Gastroesophageal sphincter (tissue), 3 donors: ENCODE data around the gene STK33.

Source experiments
- CTCF ChIP-seq, 4 experiments: fragments of 200-600 bp in 2 of 4; fragments of 450-650 bp in 2 of 4; sonication (generic) in 1 of 4; IDR thresholded peaks; one replicate each; pipeline ENCODE4 v1.5.1; 2017 to 2019; ENCODE audit warnings: antibody characterized with exemption in 4 of 4, mild to moderate bottlenecking in 2 of 4, moderate library complexity in 2 of 4
- EP300 ChIP-seq: sonication (generic); formaldehyde crosslinking; IDR thresholded peaks from one replicate; pipeline ENCODE4 v1.6.1; 2017; ENCODE audit warnings: antibody characterized with exemption, mild to moderate bottlenecking
- POLR2A ChIP-seq, 2 donors: fragments of 450-650 bp; IDR thresholded peaks; one replicate each; pipeline ENCODE4 v1.6.1; 2017; ENCODE audit warnings: antibody characterized with exemption in 2 of 2, mild to moderate bottlenecking in 2 of 2, moderate library complexity in 1 of 2
- POLR2AphosphoS5 ChIP-seq: sonication (generic); formaldehyde crosslinking; IDR thresholded peaks from one replicate; pipeline ENCODE4 v1.6.1; 2017; ENCODE audit warnings: antibody characterized with exemption

GRCh38 chr11:8373519-8374432 lies 220.3 kb downstream of the STK33 start:
- TF ChIP-seq CTCF (IDR thresholded peaks at IDR 0.05) (no peak), POLR2A (IDR thresholded peaks at IDR 0.05) (no peak), POLR2AphosphoS5 (no peak), EP300 (no peak)
